ENCODE results near the gene SVIL.
"Not testable (repeated sequence)": the region's sequence is repeated elsewhere in the genome, so short reads cannot be mapped to it uniquely, and the experiment has no call there.

Gene SVIL

DNA sequence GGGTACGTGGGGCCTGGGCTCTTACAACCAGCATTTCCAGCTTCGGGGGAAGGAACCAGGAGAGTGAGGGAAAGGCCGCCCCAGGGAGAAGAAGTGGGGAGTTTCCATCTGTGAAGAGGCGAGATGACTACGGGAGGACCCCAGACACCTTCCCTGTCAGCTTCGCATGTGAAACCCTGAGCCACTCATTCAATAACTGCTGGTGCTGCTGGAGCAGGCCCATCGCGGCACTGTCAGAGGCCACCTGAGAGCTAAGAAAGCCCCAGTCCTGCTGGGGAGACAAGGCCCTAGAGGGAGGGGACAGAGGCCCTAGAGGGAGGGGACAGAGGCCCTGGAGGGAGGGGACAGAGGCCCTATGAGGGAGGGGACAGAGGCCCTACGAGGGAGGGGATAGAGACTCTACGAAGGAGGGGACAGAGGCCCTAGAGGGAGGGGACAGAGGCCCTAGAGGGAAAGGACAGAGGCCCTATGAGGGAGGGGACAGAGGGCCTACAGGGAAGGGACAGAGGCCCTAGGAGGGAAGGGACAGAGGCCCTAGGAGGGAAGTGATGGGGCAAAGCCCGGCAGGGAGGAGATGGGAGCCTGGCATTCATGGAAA is 128.3 kb downstream of the SVIL start:
- not testable (repeated sequence) for H3K9me3 ChIP-seq (ENCODE audit: control insufficient read depth, low read length); DNase-seq (ENCODE audit: low read depth); H3K27me3 ChIP-seq (replicated peaks; ENCODE audit: control insufficient read depth, insufficient read depth, low read length); H3K9ac ChIP-seq (ENCODE audit: low read length); H3K4me3 ChIP-seq (ENCODE audit: low read length)
- Histone ChIP-seq H3K4me1 (ENCODE audit: control insufficient read depth, insufficient read depth, low read length) (peaks cover 11% of the 10 kb centered on the region), H3K36me3 (ENCODE audit: control insufficient read depth, insufficient read depth, low read length, severe bottlenecking) (peaks cover 47% of the 10 kb centered on the region)

GRCh38 chr10:29502351-29502750 is 132.4 kb downstream of the SVIL start:
- peak overlapping the region; percentile 7 for H3K9ac ChIP-seq (ENCODE audit: low read length)
- H3K9me3 ChIP-seq (ENCODE audit: control insufficient read depth, low read length): no peaks in the 10 kb centered on the region
- no peak for DNase-seq (ENCODE audit: low read depth)
- H3K4me3 ChIP-seq (ENCODE audit: low read length): peak overlapping the region; percentile 39
- no peaks in the 10 kb centered on the region for H3K27me3 ChIP-seq (replicated peaks; ENCODE audit: control insufficient read depth, insufficient read depth, low read length)
- peaks cover 12% of the 10 kb centered on the region for H3K4me1 ChIP-seq (ENCODE audit: control insufficient read depth, insufficient read depth, low read length)
- peaks cover 46% of the 10 kb centered on the region for H3K36me3 ChIP-seq (ENCODE audit: control insufficient read depth, insufficient read depth, low read length, severe bottlenecking)

DNA sequence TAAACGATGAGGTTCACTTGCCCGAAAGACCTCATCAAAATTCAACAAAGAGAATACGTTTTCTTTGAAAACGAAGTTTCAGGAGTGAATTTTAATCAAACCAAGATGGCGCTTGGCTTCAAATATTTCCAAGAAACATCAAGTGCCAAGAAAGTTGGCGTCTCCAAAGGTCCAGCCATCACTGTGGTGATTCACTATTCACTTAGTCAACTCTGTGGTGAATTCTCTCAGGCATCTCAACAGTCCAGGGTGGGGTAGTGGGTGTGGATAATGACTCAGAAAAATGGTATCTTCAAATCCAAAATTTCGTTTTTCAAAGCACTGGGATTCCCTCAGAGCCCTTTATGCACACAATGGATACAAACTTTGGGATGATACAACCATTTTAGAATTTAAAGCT is 133.1 kb downstream of the SVIL start:
- no peaks in the 10 kb centered on the region for H3K27me3 ChIP-seq (replicated peaks; ENCODE audit: control insufficient read depth, insufficient read depth, low read length)
- peaks cover 12% of the 10 kb centered on the region for H3K4me1 ChIP-seq (ENCODE audit: control insufficient read depth, insufficient read depth, low read length)
- peak; percentile 86 for DNase-seq (ENCODE audit: low read depth)
- H3K9ac ChIP-seq (ENCODE audit: low read length): peak overlapping the region; percentile 7
- H3K36me3 ChIP-seq (ENCODE audit: control insufficient read depth, insufficient read depth, low read length, severe bottlenecking): peaks cover 47% of the 10 kb centered on the region
- peak overlapping the region; percentile 39 for H3K4me3 ChIP-seq (ENCODE audit: low read length)
- no peaks in the 10 kb centered on the region for H3K9me3 ChIP-seq (ENCODE audit: control insufficient read depth, low read length)

DNA sequence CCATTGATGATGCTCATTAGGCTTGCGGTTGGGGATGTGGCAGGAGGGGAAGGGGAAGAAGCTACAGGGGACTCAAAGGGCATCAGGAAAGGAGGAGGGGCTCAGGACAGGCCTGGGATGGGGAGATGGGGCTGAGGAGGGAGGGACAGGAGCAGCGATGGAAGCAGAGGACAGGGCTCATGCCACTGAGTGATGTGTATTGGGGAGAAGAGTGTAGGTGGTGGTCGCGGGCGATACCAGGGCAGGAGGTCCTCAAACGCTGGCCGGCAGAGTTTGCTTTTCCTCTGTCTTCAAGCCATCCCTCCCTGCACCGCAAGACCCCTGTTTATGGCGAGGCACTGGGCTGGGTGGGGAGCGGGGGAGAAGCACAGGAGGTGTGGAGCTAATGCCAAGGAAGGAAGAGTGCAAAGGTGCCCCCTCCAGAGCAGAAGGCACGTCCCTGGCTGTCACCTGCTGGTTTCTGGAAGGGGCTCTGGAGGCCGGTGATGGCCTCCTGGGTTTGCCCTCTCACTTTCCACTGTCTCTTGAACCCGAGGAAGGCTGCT is 134.7 kb downstream of the SVIL start:
- Histone ChIP-seq H3K9ac (ENCODE audit: low read length) (no peak overlapping the region), H3K27me3 (replicated peaks; ENCODE audit: control insufficient read depth, insufficient read depth, low read length) (no peaks in the 10 kb centered on the region), H3K4me1 (ENCODE audit: control insufficient read depth, insufficient read depth, low read length) (peaks cover 12% of the 10 kb centered on the region), H3K9me3 (ENCODE audit: control insufficient read depth, low read length) (no peaks in the 10 kb centered on the region), H3K4me3 (ENCODE audit: low read length) (no peak overlapping the region), H3K36me3 (ENCODE audit: control insufficient read depth, insufficient read depth, low read length, severe bottlenecking) (peaks cover 51% of the 10 kb centered on the region)
- DNase-seq (ENCODE audit: low read depth): no peak

DNA sequence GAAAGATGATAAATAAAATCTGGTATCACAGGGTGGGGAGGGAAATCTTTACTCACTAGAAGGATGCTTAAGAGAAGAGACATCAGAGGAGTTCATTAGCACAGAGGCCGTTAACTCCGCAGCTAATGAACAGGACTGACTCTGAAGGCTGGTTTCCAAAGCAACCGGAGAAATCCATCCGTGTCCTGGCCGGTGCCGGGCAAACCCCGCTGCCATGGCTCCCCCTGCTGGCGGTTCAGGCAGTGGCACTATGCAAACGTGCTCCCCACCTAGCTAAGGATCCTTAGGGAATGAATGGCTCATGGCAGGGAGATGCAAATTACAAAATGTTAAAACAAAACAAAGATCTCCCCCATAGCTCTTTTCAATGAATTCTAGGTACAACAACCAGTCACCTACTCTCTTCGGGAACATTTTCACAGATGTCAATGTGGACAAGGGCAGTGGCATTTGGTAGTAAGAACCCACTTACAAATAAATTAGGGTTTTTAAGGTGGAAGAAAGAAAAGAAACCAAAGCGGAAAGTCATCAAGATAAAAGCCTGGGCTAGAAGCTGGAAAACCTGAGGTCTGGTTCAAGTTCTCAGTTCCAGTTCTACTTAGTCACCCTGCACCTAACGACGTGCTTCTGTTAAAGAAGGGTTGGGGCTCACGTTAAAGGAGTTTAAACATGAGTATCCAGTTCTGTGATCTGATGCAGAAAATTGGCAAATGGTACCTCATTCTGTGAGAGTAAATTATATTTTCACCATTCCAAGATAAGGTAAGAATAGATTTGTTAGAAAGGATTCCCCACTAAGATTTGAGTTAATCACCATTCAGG is 138.2 kb downstream of the SVIL start:
- Histone ChIP-seq H3K27me3 (replicated peaks; ENCODE audit: control insufficient read depth, insufficient read depth, low read length) (no peaks in the 10 kb centered on the region), H3K9me3 (ENCODE audit: control insufficient read depth, low read length) (no peaks in the 10 kb centered on the region), H3K9ac (ENCODE audit: low read length) (no peak overlapping the region), H3K36me3 (ENCODE audit: control insufficient read depth, insufficient read depth, low read length, severe bottlenecking) (peaks cover 75% of the 10 kb centered on the region), H3K4me1 (ENCODE audit: control insufficient read depth, insufficient read depth, low read length) (peaks cover 2% of the 10 kb centered on the region), H3K4me3 (ENCODE audit: low read length) (no peak overlapping the region)
- DNase-seq (ENCODE audit: low read depth): peak; percentile 88

- no peak overlapping the region for H3K9ac ChIP-seq (ENCODE audit: low read length)
- no peaks in the 10 kb centered on the region for H3K9me3 ChIP-seq (ENCODE audit: control insufficient read depth, low read length)
- H3K4me3 ChIP-seq (ENCODE audit: low read length): no peak overlapping the region
- no peaks in the 10 kb centered on the region for H3K27me3 ChIP-seq (replicated peaks; ENCODE audit: control insufficient read depth, insufficient read depth, low read length)
- H3K4me1 ChIP-seq (ENCODE audit: control insufficient read depth, insufficient read depth, low read length): no peaks in the 10 kb centered on the region
- no peak for DNase-seq (ENCODE audit: low read depth)
- peaks cover 86% of the 10 kb centered on the region for H3K36me3 ChIP-seq (ENCODE audit: control insufficient read depth, insufficient read depth, low read length, severe bottlenecking)
Measured at GRCh38 chr10:29495366-29495765, 139.4 kb downstream of the SVIL start.

GRCh38 chr10:29493697-29494096 is 141.1 kb downstream of the SVIL start:
- no peak for DNase-seq (ENCODE audit: low read depth)
- Histone ChIP-seq H3K4me1 (ENCODE audit: control insufficient read depth, insufficient read depth, low read length) (no peaks in the 10 kb centered on the region), H3K27me3 (replicated peaks; ENCODE audit: control insufficient read depth, insufficient read depth, low read length) (no peaks in the 10 kb centered on the region), H3K36me3 (ENCODE audit: control insufficient read depth, insufficient read depth, low read length, severe bottlenecking) (peaks cover 89% of the 10 kb centered on the region), H3K4me3 (ENCODE audit: low read length) (no peak overlapping the region), H3K9me3 (ENCODE audit: control insufficient read depth, low read length) (no peaks in the 10 kb centered on the region), H3K9ac (ENCODE audit: low read length) (no peak overlapping the region)

DNA sequence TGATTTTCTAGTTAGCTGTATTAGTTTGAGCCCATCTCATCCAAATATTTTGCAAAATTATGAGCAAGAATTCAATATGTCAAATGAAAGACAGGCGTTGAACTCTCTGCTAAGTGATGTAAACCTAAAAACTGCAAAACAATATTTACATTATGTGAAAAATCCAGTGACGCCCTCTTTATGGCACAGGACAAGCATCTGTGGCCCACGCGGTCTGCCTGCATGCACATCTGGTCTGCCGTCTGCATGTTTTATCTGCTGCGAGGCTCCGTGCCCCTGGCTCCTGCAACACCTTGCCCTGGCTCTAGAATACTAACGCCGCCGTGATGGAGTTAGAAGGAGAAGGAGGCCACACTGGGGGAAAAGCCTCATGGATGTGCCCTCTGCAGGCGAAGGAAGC is 142.0 kb downstream of the SVIL start:
- Histone ChIP-seq H3K27me3 (replicated peaks; ENCODE audit: control insufficient read depth, insufficient read depth, low read length) (no peaks in the 10 kb centered on the region), H3K4me1 (ENCODE audit: control insufficient read depth, insufficient read depth, low read length) (no peaks in the 10 kb centered on the region), H3K9me3 (ENCODE audit: control insufficient read depth, low read length) (no peaks in the 10 kb centered on the region), H3K36me3 (ENCODE audit: control insufficient read depth, insufficient read depth, low read length, severe bottlenecking) (peaks cover 91% of the 10 kb centered on the region), H3K4me3 (ENCODE audit: low read length) (no peak overlapping the region), H3K9ac (ENCODE audit: low read length) (no peak overlapping the region)
- no peak for DNase-seq (ENCODE audit: low read depth)

- Histone ChIP-seq H3K27me3 (replicated peaks; ENCODE audit: control insufficient read depth, insufficient read depth, low read length) (no peaks in the 10 kb centered on the region), H3K4me3 (ENCODE audit: low read length) (no peak overlapping the region), H3K36me3 (ENCODE audit: control insufficient read depth, insufficient read depth, low read length, severe bottlenecking) (peaks cover 91% of the 10 kb centered on the region), H3K9ac (ENCODE audit: low read length) (no peak overlapping the region), H3K9me3 (ENCODE audit: control insufficient read depth, low read length) (no peaks in the 10 kb centered on the region), H3K4me1 (ENCODE audit: control insufficient read depth, insufficient read depth, low read length) (no peaks in the 10 kb centered on the region)
- no peak for DNase-seq (ENCODE audit: low read depth)
Measured at GRCh38 chr10:29491918-29492317, 142.9 kb downstream of the SVIL start.

DNA sequence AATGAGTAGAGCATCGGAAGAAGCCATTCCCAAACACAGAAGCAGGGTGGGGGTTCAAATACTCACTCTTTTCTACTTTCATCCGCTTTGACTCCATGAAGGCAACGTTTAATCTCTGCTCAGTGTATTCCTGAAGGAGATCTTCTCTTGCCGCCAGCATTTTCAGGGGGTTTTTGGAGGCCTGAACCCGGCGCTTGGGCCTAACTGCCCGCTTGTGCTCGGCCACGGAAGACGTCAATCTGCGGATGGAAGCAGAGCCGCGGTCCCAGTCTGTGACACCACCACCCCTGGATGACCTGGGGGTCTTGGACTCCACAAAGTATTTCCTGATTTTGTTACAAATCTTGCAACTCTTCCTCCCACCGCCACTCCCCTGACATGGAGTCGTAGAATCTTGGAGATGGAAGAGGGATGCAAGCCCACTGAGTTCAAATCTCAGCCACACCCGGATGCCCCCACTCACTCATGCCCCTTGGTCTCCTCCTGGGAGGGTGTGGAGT is 143.9 kb downstream of the SVIL start:
- not testable (repeated sequence) for H3K9me3 ChIP-seq (ENCODE audit: control insufficient read depth, low read length); H3K9ac ChIP-seq (ENCODE audit: low read length); DNase-seq (ENCODE audit: low read depth); H3K4me1 ChIP-seq (ENCODE audit: control insufficient read depth, insufficient read depth, low read length); H3K27me3 ChIP-seq (replicated peaks; ENCODE audit: control insufficient read depth, insufficient read depth, low read length); H3K4me3 ChIP-seq (ENCODE audit: low read length)
- H3K36me3 ChIP-seq (ENCODE audit: control insufficient read depth, insufficient read depth, low read length, severe bottlenecking): peaks cover 96% of the 10 kb centered on the region

- H3K9me3 ChIP-seq (ENCODE audit: control insufficient read depth, low read length): not testable (repeated sequence)
Measured at GRCh38 chr10:29488471-29488870, 146.3 kb downstream of the SVIL start.

More at GRCh38 chr10:29488471-29488870, 146.3 kb downstream of the SVIL start:
- H3K36me3 ChIP-seq (ENCODE audit: control insufficient read depth, insufficient read depth, low read length, severe bottlenecking): peaks cover 86% of the 10 kb centered on the region
- not testable (repeated sequence) for H3K4me1 ChIP-seq (ENCODE audit: control insufficient read depth, insufficient read depth, low read length); H3K27me3 ChIP-seq (replicated peaks; ENCODE audit: control insufficient read depth, insufficient read depth, low read length); H3K9ac ChIP-seq (ENCODE audit: low read length); H3K4me3 ChIP-seq (ENCODE audit: low read length); DNase-seq (ENCODE audit: low read depth)
